PFSK-1 (cell line): Measurements from ENCODE around the gene AGMO. TPM values are rescaled to one million over a fixed set of nuclear protein-coding genes. Genes with fewer than 3 reads are reported as not detected.

Experiments used
- FOXP2 ChIP-seq: optimal IDR thresholded peaks from 2 replicates; pipeline ENCODE3; 2011; ENCODE audit warnings: borderline replicate concordance, control low read depth, inconsistent platforms; ENCODE audit not compliant: insufficient read depth; ENCODE audit errors: extremely low read length, extremely low read depth
- POLR2AphosphoS5 ChIP-seq: IDR thresholded peaks from 2 replicates; pipeline ENCODE4 v1.6.1; 2012; ENCODE audit warnings: low read depth, mild to moderate bottlenecking, control low read depth, low read length, moderate library complexity
- REST ChIP-seq, 2 experiments: IDR thresholded peaks; 2 replicates each; pipeline versions ENCODE4 v1.6.1 to v1.8.0; 2011 to 2012; ENCODE audit warnings: low read depth in 2 of 2, low read length in 2 of 2, control low read depth in 1 of 2, inconsistent platforms in 1 of 2, mild to moderate bottlenecking in 1 of 2, moderate library complexity in 1 of 2; ENCODE audit not compliant: insufficient read depth in 1 of 2
- SIN3A ChIP-seq: IDR thresholded peaks from 2 replicates; pipeline ENCODE4 v1.6.1; 2012; ENCODE audit warnings: mild to moderate bottlenecking, low read length, moderate library complexity, borderline replicate concordance; ENCODE audit not compliant: insufficient read depth
- TAF1 ChIP-seq: IDR thresholded peaks from 2 replicates; pipeline ENCODE4 v1.6.1; 2012; ENCODE audit warnings: low read length, control low read depth, borderline replicate concordance; ENCODE audit not compliant: insufficient read depth
- polyA plus RNA-seq: library from polyadenylated mRNA; unstranded; fragments of >200 nt; gene quantifications from one replicate; pipeline ENCODE4 v1.2.1, GENCODE V29; 2012; ENCODE audit warnings: low read depth, missing spikeins; ENCODE audit not compliant: insufficient read length

AGMO gene
- not detected for polyA plus RNA-seq

GRCh38 chr7:15561835-15562234 lies at the start of gene AGMO:
TSS of gene AGMO (minus strand) at chr7:15562015.
- no peak for TF ChIP-seq TAF1
- TF ChIP-seq FOXP2, result no peak
- no peak for TF ChIP-seq SIN3A
- no peak for TF ChIP-seq REST (IDR thresholded peaks at IDR 0.05; ENCODE audit: insufficient read depth in 1 of 2, low read depth in 2 of 2, low read length in 2 of 2)
- TF ChIP-seq POLR2AphosphoS5, result no peak

GRCh38 chr7:15610503-15610902 lies 48.7 kb upstream of the AGMO start:
- TF ChIP-seq FOXP2 (no peak), SIN3A (no peak), POLR2AphosphoS5 (no peak), REST (IDR thresholded peaks at IDR 0.05; ENCODE audit: insufficient read depth in 1 of 2, low read depth in 2 of 2, low read length in 2 of 2) (no peak), TAF1 (no peak)

- TF ChIP-seq FOXP2, result no peak
- TF ChIP-seq POLR2AphosphoS5, result no peak
- TF ChIP-seq REST (IDR thresholded peaks at IDR 0.05; ENCODE audit: insufficient read depth in 1 of 2, low read depth in 2 of 2, low read length in 2 of 2), result no peak
- TF ChIP-seq SIN3A, result no peak
- TF ChIP-seq TAF1, result no peak
Observed at GRCh38 chr7:15609287-15609686, 47.5 kb upstream of the AGMO start.

- no peak for TF ChIP-seq REST (IDR thresholded peaks at IDR 0.05; ENCODE audit: insufficient read depth in 1 of 2, low read depth in 2 of 2, low read length in 2 of 2)
- no peak for TF ChIP-seq POLR2AphosphoS5
- no peak for TF ChIP-seq FOXP2
- TF ChIP-seq TAF1, result no peak
- TF ChIP-seq SIN3A, result no peak
Observed at GRCh38 chr7:15607529-15608210, 45.9 kb upstream of the AGMO start.
